Fibroblast of skin of left biceps (primary cell): ENCODE measurements around the gene OGDH.

Experiments
- DNase-seq, 2 experiments: peaks; one replicate each; pipeline ENCODE4 v3.0.0-alpha.2; 2013; ENCODE audit warnings: low read depth in 2 of 2

Gene OGDH

DNA sequence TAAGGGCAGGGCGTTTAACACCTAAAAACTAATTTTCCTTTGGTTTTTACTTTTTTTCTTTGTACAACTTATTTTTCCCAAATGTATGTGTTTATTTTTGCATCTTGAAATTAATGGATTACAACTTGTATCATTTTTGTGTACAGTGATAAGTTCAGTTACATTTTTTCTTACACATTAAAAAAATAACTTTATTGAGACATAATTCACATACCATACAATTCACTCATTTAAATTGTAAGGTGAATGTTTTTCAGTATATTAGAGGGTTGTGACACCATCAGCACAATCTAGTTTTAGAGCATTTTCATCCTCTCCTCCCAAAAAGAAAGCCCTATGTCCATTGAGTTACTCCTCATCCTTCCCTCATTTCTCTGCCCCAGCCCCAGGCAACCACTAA is 11.6 kb downstream of the OGDH start:
- no peak for DNase-seq

- no peak for DNase-seq
These were observed 12.3 kb downstream of the OGDH start for GRCh38 chr7:44618753-44619152.

DNA sequence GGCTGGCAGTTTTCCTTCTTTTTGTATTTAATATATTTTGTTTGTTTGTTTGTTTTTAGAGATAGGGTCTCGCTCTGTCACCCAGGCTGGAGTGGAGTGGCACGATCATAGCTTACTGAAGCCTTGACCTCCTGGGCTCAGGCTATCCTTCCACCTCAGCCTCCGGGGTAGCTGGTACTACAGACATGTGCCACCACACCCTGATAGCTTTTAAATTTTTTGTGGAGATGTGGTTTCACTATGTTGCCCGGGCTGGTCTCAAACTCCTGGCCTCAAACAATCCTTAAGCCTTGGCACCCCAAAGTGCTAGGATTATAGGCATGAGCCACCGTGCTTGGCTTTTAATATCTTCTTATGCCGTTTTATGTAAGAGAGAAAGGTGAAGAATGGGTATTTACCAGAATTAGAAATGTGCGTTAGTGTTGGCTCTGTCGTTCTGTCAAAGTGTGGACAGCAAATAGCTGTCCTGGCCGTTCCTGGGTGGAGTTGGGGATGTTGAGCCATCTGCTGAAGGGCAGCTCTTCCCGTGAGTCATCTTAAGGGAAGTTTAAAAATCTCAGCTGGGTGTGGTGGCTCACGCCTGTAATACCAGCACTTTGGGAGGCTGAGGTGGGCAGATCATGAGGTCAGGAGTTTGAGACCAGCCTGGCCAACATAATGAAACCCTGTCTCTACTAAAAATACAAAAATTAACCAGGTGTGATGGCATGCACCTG is 14.8 kb downstream of the OGDH start:
- no peak for DNase-seq

DNA sequence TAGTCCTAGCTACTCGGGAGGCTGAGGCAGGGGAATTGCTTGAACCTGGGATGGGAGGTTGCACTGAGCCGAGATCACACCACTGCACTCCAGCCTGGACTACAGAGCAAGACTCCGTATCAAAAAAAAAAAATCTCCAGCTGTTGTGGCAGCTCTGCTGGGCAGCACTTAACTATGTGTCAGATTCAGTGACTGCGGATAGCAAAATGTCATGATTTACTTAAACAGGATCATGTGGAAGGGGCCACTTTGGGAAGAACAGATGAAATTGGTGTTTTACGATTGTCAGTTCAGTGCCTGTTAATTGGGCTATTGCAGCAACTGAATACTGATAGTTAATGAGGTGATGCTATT is 15.3 kb downstream of the OGDH start:
- no peak for DNase-seq

DNA sequence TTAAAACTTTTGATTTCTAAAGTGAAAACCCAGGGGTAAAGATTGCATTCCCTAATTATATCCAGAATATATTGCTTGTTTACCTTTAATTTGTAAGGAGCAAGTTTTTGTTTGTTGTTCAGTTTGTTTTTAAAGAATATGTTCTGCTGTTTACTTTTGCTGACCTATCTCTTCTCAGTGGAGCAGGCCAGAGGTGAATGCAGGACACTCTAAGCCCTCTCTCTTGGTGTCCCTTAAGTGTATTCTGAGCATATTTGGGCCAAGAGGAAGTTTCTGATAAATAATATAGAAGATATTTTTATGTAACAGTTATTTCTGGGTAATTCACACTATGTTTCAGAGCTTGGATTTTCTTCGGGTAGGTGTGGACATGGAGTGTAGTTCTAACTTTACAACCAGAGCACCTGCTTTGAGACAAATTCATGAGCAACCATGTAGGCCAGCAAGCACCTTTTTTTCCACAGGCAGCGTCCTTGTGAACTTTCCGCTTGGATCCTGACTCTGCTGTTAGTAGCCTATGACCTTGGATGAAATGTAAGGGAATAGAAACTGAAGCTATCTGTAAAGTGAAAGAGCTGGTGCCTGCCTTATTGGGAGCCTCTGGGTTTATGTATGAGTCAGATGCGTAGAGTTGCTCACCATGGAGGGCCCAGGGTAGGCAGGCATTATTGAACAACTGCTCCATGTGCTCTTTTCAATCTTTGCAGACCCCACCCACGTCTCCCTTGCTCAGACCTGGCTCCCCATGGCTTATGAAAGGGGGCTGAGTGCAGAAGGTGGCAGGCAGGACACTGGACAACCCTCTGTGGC is 16.1 kb downstream of the OGDH start:
- no peak for DNase-seq

- DNase-seq: no peak
These were observed 17.9 kb downstream of the OGDH start for GRCh38 chr7:44624318-44624717.

DNA sequence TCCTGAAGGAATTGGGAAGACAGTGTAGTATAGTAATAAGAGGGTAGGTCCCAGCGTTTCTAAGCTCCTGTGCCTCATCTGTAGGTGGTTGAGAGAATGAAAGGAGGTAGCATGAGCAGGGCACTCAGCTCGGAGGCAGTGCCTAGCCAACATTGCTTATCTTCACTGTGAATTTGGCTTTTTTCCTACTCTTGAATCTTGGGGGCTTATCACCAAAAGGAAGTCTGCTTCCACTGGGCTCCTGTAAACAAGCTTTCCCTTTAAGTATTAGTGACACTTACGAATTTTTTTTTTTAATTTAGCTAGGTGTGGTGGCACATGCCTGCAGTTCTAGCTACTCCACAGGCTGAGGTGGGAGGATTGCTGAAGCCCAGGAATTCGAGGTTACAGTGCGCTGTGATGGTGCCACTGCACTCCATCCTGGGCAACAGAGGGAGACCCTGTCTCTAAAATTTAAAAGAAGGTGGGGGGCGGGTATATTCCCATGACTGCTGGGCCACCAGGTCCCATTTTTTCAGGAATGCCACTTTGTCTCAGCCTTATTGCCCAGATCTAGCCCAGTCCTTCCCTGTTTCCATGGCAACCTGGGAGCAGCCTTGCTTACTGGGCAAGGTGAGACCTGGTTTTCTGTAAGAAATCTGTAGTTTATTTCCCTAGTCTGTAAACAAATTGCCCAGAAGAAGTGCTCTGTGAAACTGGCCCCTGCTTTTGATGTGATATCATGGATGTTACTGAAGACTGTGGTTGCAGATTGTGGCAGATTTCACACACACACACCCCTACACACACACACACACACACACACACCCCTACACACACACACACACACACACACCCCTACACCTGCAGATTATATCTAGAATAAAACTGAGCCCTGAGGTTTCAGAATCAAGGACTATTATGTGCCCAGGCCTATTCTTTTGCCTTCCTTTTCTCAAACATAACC is 19.4 kb downstream of the OGDH start:
- DNase-seq: no peak

DNA sequence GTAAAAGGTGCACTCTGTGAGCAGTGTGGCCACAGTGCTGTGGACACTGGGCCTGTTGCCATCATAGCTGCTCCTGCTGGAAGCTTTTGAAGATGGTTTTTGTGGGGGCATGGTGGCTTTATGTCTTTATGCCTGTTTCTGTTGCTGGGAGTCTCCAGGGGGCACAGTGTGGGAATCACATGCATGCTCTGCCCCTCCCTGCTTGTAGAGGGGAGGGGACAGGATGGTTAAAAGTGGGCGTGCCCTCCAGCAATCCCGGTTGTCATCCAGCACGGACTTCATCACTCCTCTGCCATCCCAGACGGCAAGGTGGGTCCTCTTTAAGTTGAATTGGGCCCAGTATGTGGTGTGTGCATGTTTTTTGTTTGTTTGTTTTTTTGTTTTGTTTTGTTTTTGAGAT is 20.2 kb downstream of the OGDH start:
- no peak for DNase-seq

- DNase-seq: no peak
These were observed 23.5 kb downstream of the OGDH start for GRCh38 chr7:44629829-44630522.

GRCh38 chr7:44630792-44631457 is 24.5 kb downstream of the OGDH start:
- no peak for DNase-seq

DNA sequence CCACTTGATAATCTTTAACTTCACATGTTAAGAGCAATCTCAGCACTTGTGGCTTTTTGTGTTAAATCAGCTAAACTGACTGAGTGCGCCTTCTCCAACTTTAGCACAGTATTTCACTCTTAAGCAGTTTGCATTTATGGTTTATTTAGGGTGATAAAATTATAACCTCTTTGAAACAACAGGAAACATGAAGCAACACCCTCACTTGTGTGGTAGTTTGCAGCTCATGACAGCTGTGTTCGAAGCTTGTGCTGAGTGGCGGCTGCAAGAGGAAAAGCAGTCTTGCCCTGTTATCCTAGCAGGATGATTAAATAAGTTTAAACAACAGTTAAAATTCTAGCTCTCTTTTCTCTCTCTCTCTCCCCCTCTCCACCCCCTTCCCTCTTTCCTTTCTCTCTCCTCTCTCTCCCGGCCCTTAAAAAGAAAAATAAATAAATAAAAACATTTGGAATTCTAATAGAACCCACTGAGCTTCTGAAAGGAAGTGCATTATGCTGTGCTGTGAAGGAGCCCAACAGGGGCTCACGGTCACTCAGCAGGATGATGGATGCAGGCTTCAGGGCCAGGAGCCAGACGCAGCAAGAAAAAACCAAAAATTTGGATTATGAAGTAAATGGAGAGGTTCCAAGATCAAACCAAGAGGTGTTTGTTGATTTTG is 25.2 kb downstream of the OGDH start:
- DNase-seq: no peak

GRCh38 chr7:44632196-44632595 is 25.8 kb downstream of the OGDH start:
- DNase-seq: no peak

GRCh38 chr7:44633254-44634186 is 27.1 kb downstream of the OGDH start:
- DNase-seq: peak; percentile 60 to 63

GRCh38 chr7:44634187-44634838 is 27.9 kb downstream of the OGDH start:
- no peak for DNase-seq

- no peak for DNase-seq
These were observed 28.6 kb downstream of the OGDH start for GRCh38 chr7:44634839-44635591.

DNA sequence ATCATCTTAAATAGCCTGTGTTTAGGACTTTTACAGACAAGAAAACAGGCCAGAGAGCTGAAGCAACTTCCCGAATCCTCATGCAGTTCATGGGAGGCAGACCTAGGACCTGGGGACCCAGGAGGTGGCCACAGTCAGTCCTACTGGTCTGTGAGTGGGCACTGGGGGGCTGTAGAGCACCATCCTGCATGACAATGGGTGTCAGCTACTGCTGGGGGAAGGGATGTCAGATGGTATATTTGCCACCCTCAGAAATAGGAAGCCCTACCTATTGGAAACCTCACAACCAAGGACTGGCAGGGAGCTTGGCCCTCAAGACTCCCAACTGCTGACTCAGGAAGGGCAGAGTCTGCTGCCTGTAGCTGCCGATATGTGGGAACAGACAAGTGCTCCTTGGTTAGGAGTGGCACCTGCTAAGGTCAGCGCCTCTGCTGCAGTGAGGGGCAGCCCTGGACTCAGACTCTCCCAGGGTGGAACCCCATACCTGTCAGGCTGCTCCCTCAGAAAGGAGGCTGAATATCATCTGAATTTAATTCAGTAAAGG is 29.7 kb downstream of the OGDH start:
- no peak for DNase-seq

DNA sequence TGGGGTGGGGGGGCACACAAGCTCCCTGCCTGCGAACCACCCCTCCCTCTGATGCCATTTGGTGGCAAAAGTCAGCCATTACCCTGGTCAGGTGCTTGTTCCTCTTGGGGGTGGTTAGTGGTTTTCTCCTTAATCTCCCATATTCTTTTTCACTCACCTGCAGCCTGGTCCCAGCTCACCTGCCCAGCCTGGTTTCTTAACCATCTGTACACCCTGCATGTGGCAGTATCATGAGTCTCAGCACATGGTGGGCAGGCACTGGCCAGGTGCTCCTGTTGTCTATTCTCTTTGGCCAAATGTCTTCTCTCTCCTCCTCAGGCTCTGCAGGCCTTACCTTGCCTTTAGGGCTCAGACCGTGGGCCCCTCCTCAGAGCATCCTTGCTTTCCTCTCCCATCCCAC is 30.5 kb downstream of the OGDH start:
- DNase-seq: no peak
